ENCODE data around the gene ERBB4.
A peak's percentile ranks its signal among the peaks of the same experiment; 100 is the strongest.

Gene ERBB4

DNA sequence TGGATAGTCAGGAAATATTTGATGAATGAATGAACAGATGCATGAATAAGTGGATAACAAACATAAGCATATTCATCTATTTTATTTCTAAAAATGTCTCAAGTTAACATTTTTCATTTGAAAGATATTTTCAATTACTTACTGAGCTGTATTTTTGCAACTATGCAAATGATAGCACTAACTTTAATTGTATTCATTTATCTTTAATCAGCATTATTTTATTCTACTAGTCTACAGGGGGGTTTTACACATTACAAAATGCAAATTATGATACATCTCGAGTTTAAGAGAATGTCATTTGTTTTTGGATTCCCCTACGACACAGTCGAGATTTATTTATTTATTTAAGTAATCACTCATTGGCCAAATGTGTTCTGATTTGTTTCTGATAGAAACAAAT lies 530.6 kb downstream of the ERBB4 start:
- DNase-seq (ENCODE audit: low spot score), result no peak

GRCh38 chr2:212005085-212005671 lies 533.4 kb downstream of the ERBB4 start:
- DNase-seq (ENCODE audit: low spot score), result peak; percentile 54

DNA sequence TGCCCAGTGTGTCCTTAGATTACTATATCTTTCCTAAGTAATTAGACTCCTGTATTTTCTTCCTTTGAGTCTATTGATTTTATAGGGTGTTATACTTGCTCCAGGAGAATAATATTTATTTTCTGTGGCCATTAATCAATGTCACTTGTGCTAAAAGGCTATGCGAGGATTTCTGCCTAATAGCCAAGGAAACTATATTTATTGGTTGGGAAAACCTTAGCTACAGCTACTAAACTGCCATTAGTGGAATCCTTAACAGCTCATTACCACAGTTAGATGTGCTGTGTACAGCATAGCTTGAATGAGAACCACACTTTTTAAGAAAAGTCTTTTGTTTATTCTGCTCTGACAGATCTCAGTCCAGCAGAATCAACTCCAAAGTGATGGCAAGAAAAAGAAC lies 537.3 kb downstream of the ERBB4 start:
- DNase-seq (ENCODE audit: low spot score), result no peak

- DNase-seq (ENCODE audit: low spot score), result no peak
Observed at GRCh38 chr2:211996857-211997256, 541.7 kb downstream of the ERBB4 start.

DNA sequence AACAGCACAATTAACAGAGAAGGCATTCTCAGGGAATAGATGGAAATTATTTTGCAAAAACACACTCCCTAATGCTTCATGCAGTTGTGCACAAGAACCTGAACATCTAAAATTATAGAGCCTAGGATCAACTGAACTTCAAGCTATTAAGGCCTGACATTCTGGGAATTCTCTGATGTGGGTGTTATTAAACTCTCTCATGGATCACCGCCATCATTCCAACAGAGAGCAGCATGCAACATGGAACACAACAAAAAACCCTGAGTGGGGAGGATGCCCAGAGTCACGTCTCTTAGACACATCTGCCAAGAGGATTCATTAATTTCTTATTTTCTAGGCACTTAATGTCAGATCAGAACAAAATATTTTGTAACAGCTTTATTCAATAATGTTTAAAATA lies 543.8 kb downstream of the ERBB4 start:
- no peak for DNase-seq (ENCODE audit: low spot score)

GRCh38 chr2:211990335-211990734 lies 548.3 kb downstream of the ERBB4 start:
- DNase-seq (ENCODE audit: low spot score), result no peak

- no peak for DNase-seq (ENCODE audit: low spot score)
Observed at GRCh38 chr2:211986313-211986712, 552.3 kb downstream of the ERBB4 start.

GRCh38 chr2:211985393-211985792 lies 553.2 kb downstream of the ERBB4 start:
- no peak for DNase-seq (ENCODE audit: low spot score)

- no peak for DNase-seq (ENCODE audit: low spot score)
Observed at GRCh38 chr2:211982162-211982561, 556.4 kb downstream of the ERBB4 start.

DNA sequence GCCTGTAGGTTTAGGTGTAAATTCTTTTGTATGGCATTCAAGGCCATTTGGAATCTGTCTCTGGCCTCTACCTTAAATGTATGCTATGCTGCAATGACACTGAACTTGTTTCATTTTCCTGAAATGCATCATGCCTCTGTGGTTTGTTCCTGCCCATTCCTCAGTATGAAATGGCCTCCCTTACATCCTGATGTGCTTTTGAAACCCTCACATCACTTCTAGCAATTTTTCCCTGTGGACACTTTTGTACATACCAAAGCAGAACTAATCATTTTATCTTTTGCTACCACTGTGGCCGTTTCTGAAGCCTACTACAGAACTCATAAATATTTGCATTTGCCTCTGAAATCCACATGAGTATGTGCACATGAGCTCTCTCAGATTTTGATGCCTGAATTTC lies 557.2 kb downstream of the ERBB4 start:
- DNase-seq (ENCODE audit: low spot score), result no peak

GRCh38 chr2:211976076-211976475 lies 562.5 kb downstream of the ERBB4 start:
- no peak for DNase-seq (ENCODE audit: low spot score)

GRCh38 chr2:211967234-211967633 lies 571.4 kb downstream of the ERBB4 start:
- no peak for DNase-seq (ENCODE audit: low spot score)

- no peak for DNase-seq (ENCODE audit: low spot score)
Observed at GRCh38 chr2:211963969-211964368, 574.6 kb downstream of the ERBB4 start.

DNA sequence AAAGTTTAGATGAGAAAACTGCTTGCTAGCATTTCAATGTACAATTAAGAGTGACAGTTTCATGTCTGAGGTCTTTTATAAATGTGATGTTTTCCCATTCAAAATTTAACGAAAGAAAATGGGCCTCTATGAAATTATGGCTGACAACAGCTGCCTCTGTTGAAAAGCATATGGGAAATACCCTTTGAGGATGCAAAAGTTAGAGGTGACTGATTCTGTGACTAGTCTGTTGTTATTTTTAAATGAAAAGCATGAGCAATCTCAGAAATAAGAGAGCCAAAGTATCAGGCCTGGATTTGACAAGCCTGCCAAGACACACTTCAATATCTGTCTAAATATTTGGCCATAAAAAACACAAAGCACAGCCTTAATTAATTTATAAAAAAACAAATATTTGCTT lies 580.8 kb downstream of the ERBB4 start:
- DNase-seq (ENCODE audit: low spot score), result no peak

DNA sequence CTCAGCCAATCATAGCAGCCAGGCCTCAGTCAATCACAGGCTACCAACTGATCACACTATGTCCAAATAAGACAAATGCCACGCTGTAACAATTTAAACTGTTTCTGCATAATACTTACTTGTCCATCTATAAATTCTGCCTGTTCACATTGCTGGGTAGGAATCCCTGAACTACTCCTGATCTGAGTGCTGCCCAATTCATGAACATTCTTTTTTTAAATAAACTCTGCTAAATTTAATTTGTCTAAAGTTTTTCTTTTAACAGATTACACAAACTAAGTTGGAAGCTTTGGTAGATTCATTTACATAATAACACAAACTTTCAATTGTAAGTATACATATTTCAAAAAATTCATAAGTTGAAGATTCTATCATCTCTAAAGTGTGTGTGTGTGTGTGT lies 583.0 kb downstream of the ERBB4 start:
- DNase-seq (ENCODE audit: low spot score), result no peak

DNA sequence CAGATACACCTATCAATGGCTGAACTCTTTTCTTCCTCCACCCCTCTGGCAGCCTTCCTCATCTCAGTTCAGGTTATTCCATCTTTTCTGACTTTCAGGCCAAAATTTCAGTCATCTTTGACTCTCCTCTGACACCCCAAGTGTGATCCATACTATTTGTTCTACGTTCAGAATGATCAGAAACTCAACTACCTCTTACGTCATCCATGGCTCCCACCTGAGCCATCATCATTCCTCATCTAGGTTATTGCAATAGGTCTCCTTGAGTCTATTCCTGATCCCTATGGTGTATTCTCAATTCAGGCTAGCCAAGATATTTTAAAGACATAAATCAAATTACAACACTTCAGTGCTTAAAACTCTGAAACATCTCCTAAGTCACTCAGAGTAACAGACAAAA lies 589.7 kb downstream of the ERBB4 start:
- no peak for DNase-seq (ENCODE audit: low spot score)

DNA sequence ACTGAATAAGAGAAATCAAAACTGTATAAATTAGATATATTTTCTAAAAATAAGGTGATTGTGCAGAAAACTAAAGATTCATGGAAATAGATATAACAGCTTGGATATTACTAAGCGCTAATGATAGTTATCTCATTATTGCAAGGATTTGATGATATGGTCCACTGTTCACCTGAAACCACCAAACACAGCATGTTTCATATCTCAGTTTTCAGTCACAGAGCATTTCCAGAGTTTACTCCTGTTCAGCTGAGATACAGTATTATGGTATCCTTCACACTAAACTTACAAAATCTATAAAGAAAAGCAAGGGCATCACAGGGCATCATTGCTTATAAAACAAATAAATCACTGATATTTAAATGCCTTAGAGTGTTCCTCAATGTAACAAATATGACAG lies 591.6 kb downstream of the ERBB4 start:
- DNase-seq (ENCODE audit: low spot score), result no peak

DNA sequence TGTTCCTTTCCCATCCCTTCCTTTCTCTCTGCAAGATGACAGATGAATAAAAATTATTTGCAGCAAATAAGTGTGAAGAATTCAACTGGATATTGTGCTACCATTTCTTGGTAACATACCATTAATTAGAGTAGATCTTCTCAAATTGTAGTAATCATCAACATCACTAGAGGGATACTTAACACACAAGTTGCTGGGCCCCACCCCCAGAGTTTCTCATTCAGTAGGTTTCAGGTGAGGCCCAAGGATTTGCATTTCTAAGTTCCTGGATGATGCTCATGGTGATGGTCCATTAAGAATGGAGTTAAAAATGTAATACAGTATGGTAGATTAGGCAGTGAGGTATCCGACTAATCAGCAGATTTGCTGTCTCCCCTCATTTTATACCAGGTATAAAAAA lies 594.0 kb downstream of the ERBB4 start:
- DNase-seq (ENCODE audit: low spot score), result no peak

DNA sequence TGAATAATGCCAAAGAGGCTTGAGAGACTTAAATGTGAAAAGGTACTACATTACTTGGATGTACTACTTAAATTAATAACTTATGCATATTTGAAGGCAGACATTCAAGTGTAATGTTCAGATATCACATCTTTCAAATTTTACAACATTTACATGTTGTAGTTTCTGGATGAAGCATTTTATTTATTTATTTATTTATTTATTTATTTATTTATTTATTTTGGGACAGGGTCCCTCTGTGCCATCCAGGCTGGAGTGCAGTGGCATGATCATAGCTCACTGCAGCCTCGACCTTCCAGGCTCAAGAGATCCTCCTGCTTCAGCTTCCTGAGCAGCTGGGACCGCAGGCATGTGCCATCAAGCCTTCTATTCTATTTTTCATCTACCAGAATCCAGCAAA lies 596.4 kb downstream of the ERBB4 start:
- no peak for DNase-seq (ENCODE audit: low spot score)

- DNase-seq (ENCODE audit: low spot score), result no peak
Observed at GRCh38 chr2:211941216-211941747, 597.3 kb downstream of the ERBB4 start.

GRCh38 chr2:211939177-211939576 lies 599.4 kb downstream of the ERBB4 start:
- DNase-seq (ENCODE audit: low spot score), result no peak

- DNase-seq (ENCODE audit: low spot score), result no peak
Observed at GRCh38 chr2:211934811-211935210, 603.8 kb downstream of the ERBB4 start.

GRCh38 chr2:211931314-211931713 lies 607.3 kb downstream of the ERBB4 start:
- DNase-seq (ENCODE audit: low spot score), result no peak

DNA sequence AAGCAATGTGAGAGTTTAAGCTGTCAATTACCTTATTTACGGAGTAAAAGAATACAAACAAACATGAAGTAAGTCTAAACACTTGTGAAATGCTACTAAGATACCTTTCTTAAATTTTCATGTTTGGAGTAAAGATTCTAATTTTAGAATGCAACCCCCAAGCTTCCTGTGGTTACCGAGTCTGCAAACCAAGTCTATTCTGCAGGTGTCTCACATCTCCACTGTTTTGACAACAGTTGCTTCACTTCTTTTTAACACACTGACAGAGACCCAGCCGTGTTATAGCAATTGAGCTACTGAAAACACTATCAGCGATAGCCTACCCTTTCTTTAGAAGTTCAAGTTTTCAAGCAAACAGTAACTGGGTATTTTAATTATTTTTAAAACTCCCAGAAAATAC lies 608.3 kb downstream of the ERBB4 start:
- DNase-seq (ENCODE audit: low spot score), result no peak

DNA sequence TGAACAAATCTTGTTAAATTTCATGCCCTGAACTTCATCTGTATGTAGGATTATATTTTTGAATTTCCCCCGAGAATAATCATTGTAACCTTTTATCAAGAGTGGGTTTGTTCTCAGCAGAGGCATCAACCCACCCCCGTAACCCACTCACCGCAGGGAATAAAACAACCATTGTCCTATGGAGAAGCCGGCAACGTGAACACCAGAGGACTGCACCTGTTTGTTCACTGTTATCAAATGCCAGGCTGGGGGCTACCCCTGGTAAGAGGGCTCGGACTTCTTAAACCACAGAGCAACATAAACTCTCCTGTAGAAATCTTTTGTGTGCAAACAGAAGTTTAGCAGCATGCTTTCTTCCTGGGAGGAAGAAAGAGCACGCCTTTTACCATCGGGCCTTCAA lies 610.4 kb downstream of the ERBB4 start:
- no peak for DNase-seq (ENCODE audit: low spot score)
